GM12875 (cell line): ENCODE measurements around the gene AK8.
"Not testable (repeated sequence)": the region's sequence is repeated elsewhere in the genome, so short reads cannot be mapped to it uniquely, and the experiment has no call there.

Experiments used
- H3K4me3 ChIP-seq: one replicate; pipeline ENCODE4 v1.5.1; 2011; ENCODE audit warnings: low read depth, low read length, control low read depth
- TF ChIP-seq, protein P1 (sequence below): IDR thresholded peaks from 2 replicates; pipeline ENCODE4 v1.5.1; 2011; ENCODE audit warnings: low read depth, mild to moderate bottlenecking, control low read depth, inconsistent platforms, low read length, moderate library complexity, borderline replicate concordance; ENCODE audit not compliant: insufficient read depth

AK8 gene

GRCh38 chr9:132716007-132716406 lies 162.1 kb downstream of the AK8 start:
- TF ChIP-seq, protein P1, sequence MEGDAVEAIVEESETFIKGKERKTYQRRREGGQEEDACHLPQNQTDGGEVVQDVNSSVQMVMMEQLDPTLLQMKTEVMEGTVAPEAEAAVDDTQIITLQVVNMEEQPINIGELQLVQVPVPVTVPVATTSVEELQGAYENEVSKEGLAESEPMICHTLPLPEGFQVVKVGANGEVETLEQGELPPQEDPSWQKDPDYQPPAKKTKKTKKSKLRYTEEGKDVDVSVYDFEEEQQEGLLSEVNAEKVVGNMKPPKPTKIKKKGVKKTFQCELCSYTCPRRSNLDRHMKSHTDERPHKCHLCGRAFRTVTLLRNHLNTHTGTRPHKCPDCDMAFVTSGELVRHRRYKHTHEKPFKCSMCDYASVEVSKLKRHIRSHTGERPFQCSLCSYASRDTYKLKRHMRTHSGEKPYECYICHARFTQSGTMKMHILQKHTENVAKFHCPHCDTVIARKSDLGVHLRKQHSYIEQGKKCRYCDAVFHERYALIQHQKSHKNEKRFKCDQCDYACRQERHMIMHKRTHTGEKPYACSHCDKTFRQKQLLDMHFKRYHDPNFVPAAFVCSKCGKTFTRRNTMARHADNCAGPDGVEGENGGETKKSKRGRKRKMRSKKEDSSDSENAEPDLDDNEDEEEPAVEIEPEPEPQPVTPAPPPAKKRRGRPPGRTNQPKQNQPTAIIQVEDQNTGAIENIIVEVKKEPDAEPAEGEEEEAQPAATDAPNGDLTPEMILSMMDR = no peak
- no peak overlapping the region for H3K4me3 ChIP-seq

DNA sequence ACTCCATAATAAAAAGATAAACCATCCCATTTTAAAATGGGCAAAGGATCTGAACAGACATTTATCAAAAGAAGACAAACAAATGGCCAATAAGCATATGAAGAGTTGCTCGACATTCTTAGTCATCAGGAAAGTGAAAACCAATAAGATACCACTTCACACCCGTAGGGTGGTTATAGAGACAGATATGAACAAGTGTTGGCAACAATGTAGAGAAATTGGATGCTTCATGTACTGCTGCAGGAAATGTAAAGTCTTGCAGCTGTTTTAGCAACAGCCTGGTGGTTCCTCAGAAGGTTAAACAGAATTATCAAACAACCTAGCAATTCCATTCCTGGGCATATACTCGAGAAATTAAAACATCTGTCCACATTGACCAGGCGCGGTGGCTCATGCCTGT lies 165.3 kb downstream of the AK8 start:
- no peak overlapping the region for H3K4me3 ChIP-seq
- TF ChIP-seq, protein P1 = no peak

GRCh38 chr9:132711846-132712245 lies 166.2 kb downstream of the AK8 start:
- TF ChIP-seq, protein P1 = no peak
- no peak overlapping the region for H3K4me3 ChIP-seq

- H3K4me3 ChIP-seq = not testable (repeated sequence)
Measured at GRCh38 chr9:132711152-132711551, 166.9 kb downstream of the AK8 start.

DNA sequence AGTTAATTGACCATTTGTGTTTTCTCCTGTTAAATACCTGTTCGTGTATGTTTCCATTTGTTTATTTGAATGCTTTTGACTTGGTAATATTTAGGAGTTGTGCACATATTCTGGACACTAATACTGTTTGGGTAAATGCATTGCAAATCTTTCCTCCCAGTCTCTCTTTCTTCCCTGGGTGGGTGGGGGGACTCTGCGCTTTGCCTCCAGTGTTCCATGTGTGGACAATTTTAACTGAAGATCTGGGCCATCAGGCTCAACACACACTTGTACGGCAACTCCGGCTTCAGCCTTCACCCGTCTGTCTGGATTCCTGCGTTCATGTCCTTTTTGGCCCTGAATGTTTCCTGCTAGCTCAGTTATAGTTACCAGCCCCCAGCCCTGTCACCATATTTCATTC lies 167.8 kb downstream of the AK8 start:
- TF ChIP-seq, protein P1 = no peak
- H3K4me3 ChIP-seq = no peak overlapping the region

GRCh38 chr9:132708769-132709430 lies 169.2 kb downstream of the AK8 start:
- TF ChIP-seq, protein P1 = no peak
- no peak overlapping the region for H3K4me3 ChIP-seq

DNA sequence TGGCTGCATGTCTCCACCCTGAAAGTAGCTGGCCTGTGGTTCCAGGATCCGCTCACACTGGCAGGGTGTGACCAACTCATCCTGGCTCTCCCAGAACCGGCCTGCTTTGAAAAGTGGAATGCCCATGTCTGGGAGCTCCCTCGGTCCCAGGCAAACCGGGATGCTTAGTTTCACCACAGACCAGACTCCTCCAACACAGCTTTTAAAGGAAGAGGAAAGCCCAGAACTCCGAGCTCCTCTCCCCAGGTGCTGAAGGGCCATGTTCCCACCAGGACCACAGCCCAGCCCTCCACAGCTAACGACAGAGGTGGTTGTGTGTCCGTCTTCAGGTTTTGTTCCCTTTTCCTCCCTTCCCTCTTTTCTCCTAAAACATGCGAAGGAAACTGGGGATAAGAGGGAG lies 169.8 kb downstream of the AK8 start:
- no peak overlapping the region for H3K4me3 ChIP-seq
- TF ChIP-seq, protein P1 = no peak
